OCI-LY1 (cell line): ENCODE data around the gene PAPPA.

Source experiments
- H2AFZ ChIP-seq: fragments of 200-600 bp; sonication (generic), shearing (Covaris generic); 2 replicates; pipeline ENCODE4 v1.6.0; 2014; ENCODE audit warnings: antibody characterized with exemption, mild to moderate bottlenecking, low read length
- H3F3A ChIP-seq: fragments of 200-600 bp; sonication (generic), shearing (Covaris generic); 2 replicates; pipeline ENCODE4 v1.6.0; 2014; ENCODE audit warnings: mild to moderate bottlenecking, antibody characterized with exemption, low read length, moderate library complexity; ENCODE audit not compliant: insufficient read depth
- H3K27ac ChIP-seq: fragments of 200-600 bp; sonication (generic); 2 replicates; pipeline ENCODE4 v1.5.1; 2014; ENCODE audit warnings: low read length, mixed run types, mild to moderate bottlenecking, low read depth; ENCODE audit not compliant: poor library complexity, severe bottlenecking
- H3K27me3 ChIP-seq: fragments of 200-600 bp; sonication (generic); 2 replicates; pipeline ENCODE4 v1.6.0; 2014; ENCODE audit warnings: antibody characterized with exemption, mild to moderate bottlenecking, low read length, moderate library complexity; ENCODE audit not compliant: insufficient read depth
- H3K36me3 ChIP-seq: fragments of 200-600 bp; sonication (generic); 2 replicates; pipeline ENCODE4 v1.6.1; 2014; ENCODE audit warnings: mild to moderate bottlenecking, antibody characterized with exemption, low read length, moderate library complexity, mixed read lengths; ENCODE audit not compliant: insufficient read depth
- H3K4me1 ChIP-seq: fragments of 200-600 bp; sonication (generic); 2 replicates; pipeline ENCODE4 v1.5.1; 2014; ENCODE audit warnings: mild to moderate bottlenecking, low read length, moderate library complexity; ENCODE audit not compliant: insufficient read depth, severe bottlenecking
- H3K4me2 ChIP-seq: fragments of 200-600 bp; sonication (generic), shearing (Covaris generic); 2 replicates; pipeline ENCODE4 v1.6.1; 2014; ENCODE audit warnings: low read length
- H3K4me3 ChIP-seq: fragments of 200-600 bp; sonication (generic); 2 replicates; pipeline ENCODE4 v1.5.1; 2014; ENCODE audit warnings: low read length, low read depth, mild to moderate bottlenecking, mixed read lengths; ENCODE audit not compliant: poor library complexity, severe bottlenecking
- H3K79me2 ChIP-seq: fragments of 200-600 bp; shearing (Covaris generic); 2 replicates; pipeline ENCODE4 v1.6.1; 2016; ENCODE audit warnings: mixed run types, low read length, mixed read lengths; ENCODE audit not compliant: insufficient read depth
- H3K9ac ChIP-seq: fragments of 200-600 bp; sonication (generic), shearing (Covaris generic); 2 replicates; pipeline ENCODE4 v1.6.1; 2014; ENCODE audit warnings: mild to moderate bottlenecking, low read length, mixed read lengths
- H3K9me2 ChIP-seq: fragments of 200-600 bp; sonication (generic), shearing (Covaris generic); 2 replicates; pipeline ENCODE4 v1.6.1; 2014; ENCODE audit warnings: low read depth, mild to moderate bottlenecking, low read length, mixed read lengths
- H3K9me3 ChIP-seq: fragments of 200-600 bp; shearing (Covaris generic); 2 replicates; pipeline ENCODE4 v1.6.1; 2014; ENCODE audit warnings: low read length, mixed read lengths
- H4K20me1 ChIP-seq: fragments of 200-600 bp; sonication (generic), shearing (Covaris generic); 2 replicates; pipeline ENCODE4 v1.6.0; 2016; ENCODE audit warnings: mild to moderate bottlenecking, low read length; ENCODE audit not compliant: insufficient read depth
- CTCF ChIP-seq: fragments of 200-600 bp; sonication (generic), shearing (Covaris generic); IDR thresholded peaks from 2 replicates; pipeline ENCODE4 v1.5.1; 2017; ENCODE audit warnings: mild to moderate bottlenecking, antibody characterized with exemption, low read length, moderate library complexity, mixed read lengths
- EZH2 ChIP-seq: fragments of 200-600 bp; sonication (generic), shearing (Covaris generic); IDR thresholded peaks from 2 replicates; pipeline ENCODE4 v1.8.0; 2017; ENCODE audit warnings: borderline replicate concordance, mixed run types, mild to moderate bottlenecking, antibody characterized with exemption, low read length, moderate library complexity, mixed read lengths

The PAPPA gene

DNA sequence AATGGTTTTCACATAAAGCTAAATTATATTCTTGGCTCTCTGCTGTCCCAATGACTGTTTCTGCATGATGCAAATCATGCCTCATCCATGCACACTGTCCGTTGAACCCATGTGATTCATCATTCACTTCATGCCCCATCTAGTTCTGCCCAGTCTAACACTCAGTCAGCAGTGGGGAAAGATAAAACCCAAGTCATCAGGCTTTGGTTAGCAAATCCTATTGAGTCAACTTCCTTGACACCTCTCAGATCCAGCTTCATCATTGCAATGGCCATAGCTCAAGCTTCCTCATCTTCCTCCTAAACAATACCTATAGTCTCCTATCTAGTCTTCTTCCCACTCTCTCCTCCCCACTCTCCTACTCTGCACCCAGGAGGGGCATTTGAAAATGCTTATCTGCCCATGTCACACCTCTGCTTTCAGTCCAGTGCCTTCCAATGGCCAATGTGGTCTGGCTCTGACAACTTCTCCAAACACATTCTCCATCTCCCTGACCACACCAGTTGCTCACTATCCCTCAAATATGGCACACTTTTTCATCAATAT, 267.5 kb downstream of the PAPPA start:
- no peaks in the 10 kb centered on the region for H3K9me2 ChIP-seq
- TF ChIP-seq CTCF, result no peak
- TF ChIP-seq EZH2, result no peak
- H3K27me3 ChIP-seq, result no peaks in the 10 kb centered on the region
- no peaks in the 10 kb centered on the region for H3K36me3 ChIP-seq
- H3K79me2 ChIP-seq, result no peaks in the 10 kb centered on the region
- H3K4me2 ChIP-seq, result no peak overlapping the region
- H3K4me1 ChIP-seq, result no peaks in the 10 kb centered on the region
- H3K4me3 ChIP-seq, result no peak overlapping the region
- H3K9me3 ChIP-seq, result no peaks in the 10 kb centered on the region
- H4K20me1 ChIP-seq, result no peaks in the 10 kb centered on the region
- H3K9ac ChIP-seq, result no peak overlapping the region
- H3K27ac ChIP-seq, result no peak overlapping the region
- no peaks in the 10 kb centered on the region for H3F3A ChIP-seq
- H2AFZ ChIP-seq, result no peak overlapping the region

GRCh38 chr9:116422119-116422979, 268.8 kb downstream of the PAPPA start:
- Histone ChIP-seq H3K27me3 (no peaks in the 10 kb centered on the region), H3K36me3 (no peaks in the 10 kb centered on the region), H3K9me3 (no peaks in the 10 kb centered on the region), H2AFZ (no peak overlapping the region), H3K79me2 (no peaks in the 10 kb centered on the region), H3K4me2 (no peak overlapping the region), H4K20me1 (no peaks in the 10 kb centered on the region), H3K4me1 (no peaks in the 10 kb centered on the region), H3K4me3 (no peak overlapping the region), H3F3A (no peaks in the 10 kb centered on the region), H3K27ac (no peak overlapping the region), H3K9me2 (no peaks in the 10 kb centered on the region), H3K9ac (no peak overlapping the region)
- TF ChIP-seq CTCF (no peak), EZH2 (no peak)

DNA sequence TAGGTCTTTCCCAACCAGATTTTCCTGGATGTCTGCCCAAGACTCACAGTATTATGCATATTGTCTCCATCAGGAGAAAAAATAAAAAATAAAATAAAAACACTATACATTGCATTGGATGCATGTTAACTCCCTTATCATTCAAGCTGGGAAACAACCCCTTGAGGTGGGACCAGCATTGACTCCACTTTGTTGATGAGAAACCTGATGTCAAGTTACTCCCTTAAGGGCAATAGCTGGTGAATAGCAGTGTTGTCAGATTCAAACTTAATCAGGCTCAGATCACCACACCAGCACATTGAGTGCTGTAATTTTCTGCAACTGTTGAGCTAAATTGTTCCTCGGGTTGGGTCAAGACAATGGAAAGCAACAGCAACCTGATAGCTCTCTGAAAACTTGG, 269.6 kb downstream of the PAPPA start:
- Histone ChIP-seq H3F3A (no peaks in the 10 kb centered on the region), H3K27ac (no peak overlapping the region), H3K9ac (no peak overlapping the region), H3K36me3 (no peaks in the 10 kb centered on the region), H3K9me3 (no peaks in the 10 kb centered on the region), H3K79me2 (no peaks in the 10 kb centered on the region), H2AFZ (no peak overlapping the region), H3K4me1 (no peaks in the 10 kb centered on the region), H3K27me3 (no peaks in the 10 kb centered on the region), H4K20me1 (no peaks in the 10 kb centered on the region), H3K9me2 (no peaks in the 10 kb centered on the region), H3K4me3 (no peak overlapping the region), H3K4me2 (no peak overlapping the region)
- TF ChIP-seq EZH2, result no peak
- no peak for TF ChIP-seq CTCF
